Measurements from ENCODE around the gene EEPD1. TPM values are rescaled to one million over a fixed set of nuclear protein-coding genes. Genes with fewer than 3 reads are reported as not detected.

Gene EEPD1
- total RNA-seq, 1 donor: 9.0 TPM

GRCh38 chr7:36190447-36191291 lies 37.6 kb downstream of the EEPD1 start:
- no peak overlapping the region for H3K4me3 ChIP-seq (ENCODE audit: insufficient read depth, low read length)
- no peak overlapping the region for H3K27ac ChIP-seq (ENCODE audit: low read depth, low read length)
- DNase-seq (ENCODE audit: insufficient read length, low spot score, missing footprints): no peak
- no peaks in the 10 kb centered on the region for H3K79me2 ChIP-seq (ENCODE audit: insufficient read depth, low read length)
- no peak for TF ChIP-seq CTCF (IDR thresholded peaks at IDR 0.05; ENCODE audit: extremely low read depth, low read depth, low read length)
- H3K9me3 ChIP-seq (ENCODE audit: low read depth, low read length): no peaks in the 10 kb centered on the region
- no peak overlapping the region for H2AFZ ChIP-seq (ENCODE audit: low read length)
- H3K4me2 ChIP-seq (ENCODE audit: insufficient read depth, low read length): no peak overlapping the region
- H3K36me3 ChIP-seq (ENCODE audit: insufficient read depth, low read length): no peaks in the 10 kb centered on the region
- peaks cover 9% of the 10 kb centered on the region for H3K4me1 ChIP-seq (ENCODE audit: insufficient read depth, low read length)
- H3K27me3 ChIP-seq (ENCODE audit: insufficient read depth, low read length): no peaks in the 10 kb centered on the region
- H4K20me1 ChIP-seq (ENCODE audit: insufficient read depth, low read length): no peaks in the 10 kb centered on the region

GRCh38 chr7:36191292-36191920 lies 38.4 kb downstream of the EEPD1 start:
- no peak overlapping the region for H3K4me3 ChIP-seq (ENCODE audit: insufficient read depth, low read length)
- no peak for DNase-seq (ENCODE audit: insufficient read length, low spot score, missing footprints)
- H3K4me2 ChIP-seq (ENCODE audit: insufficient read depth, low read length): no peak overlapping the region
- no peak overlapping the region for H2AFZ ChIP-seq (ENCODE audit: low read length)
- H3K79me2 ChIP-seq (ENCODE audit: insufficient read depth, low read length): no peaks in the 10 kb centered on the region
- H3K27ac ChIP-seq (ENCODE audit: low read depth, low read length): no peak overlapping the region
- no peaks in the 10 kb centered on the region for H4K20me1 ChIP-seq (ENCODE audit: insufficient read depth, low read length)
- no peaks in the 10 kb centered on the region for H3K9me3 ChIP-seq (ENCODE audit: low read depth, low read length)
- no peak for TF ChIP-seq CTCF (IDR thresholded peaks at IDR 0.05; ENCODE audit: extremely low read depth, low read depth, low read length)
- no peaks in the 10 kb centered on the region for H3K27me3 ChIP-seq (ENCODE audit: insufficient read depth, low read length)
- H3K36me3 ChIP-seq (ENCODE audit: insufficient read depth, low read length): no peaks in the 10 kb centered on the region
- peaks cover 13% of the 10 kb centered on the region for H3K4me1 ChIP-seq (ENCODE audit: insufficient read depth, low read length)

- H2AFZ ChIP-seq (ENCODE audit: low read length): no peak overlapping the region
These were observed 39.2 kb downstream of the EEPD1 start for GRCh38 chr7:36192053-36192824.

More at GRCh38 chr7:36192053-36192824, 39.2 kb downstream of the EEPD1 start:
- peak; percentile 87 for DNase-seq (ENCODE audit: insufficient read length, low spot score, missing footprints)
- no peaks in the 10 kb centered on the region for H3K27me3 ChIP-seq (ENCODE audit: insufficient read depth, low read length)
- no peak for TF ChIP-seq CTCF (IDR thresholded peaks at IDR 0.05; ENCODE audit: extremely low read depth, low read depth, low read length)
- H4K20me1 ChIP-seq (ENCODE audit: insufficient read depth, low read length): no peaks in the 10 kb centered on the region
- no peak overlapping the region for H3K4me2 ChIP-seq (ENCODE audit: insufficient read depth, low read length)
- H3K27ac ChIP-seq (ENCODE audit: low read depth, low read length): no peak overlapping the region
- H3K79me2 ChIP-seq (ENCODE audit: insufficient read depth, low read length): no peaks in the 10 kb centered on the region
- H3K4me1 ChIP-seq (ENCODE audit: insufficient read depth, low read length): peaks cover 13% of the 10 kb centered on the region
- no peak overlapping the region for H3K4me3 ChIP-seq (ENCODE audit: insufficient read depth, low read length)
- no peaks in the 10 kb centered on the region for H3K9me3 ChIP-seq (ENCODE audit: low read depth, low read length)
- no peaks in the 10 kb centered on the region for H3K36me3 ChIP-seq (ENCODE audit: insufficient read depth, low read length)
